ENCODE results near the gene E2F7.

The E2F7 gene

DNA sequence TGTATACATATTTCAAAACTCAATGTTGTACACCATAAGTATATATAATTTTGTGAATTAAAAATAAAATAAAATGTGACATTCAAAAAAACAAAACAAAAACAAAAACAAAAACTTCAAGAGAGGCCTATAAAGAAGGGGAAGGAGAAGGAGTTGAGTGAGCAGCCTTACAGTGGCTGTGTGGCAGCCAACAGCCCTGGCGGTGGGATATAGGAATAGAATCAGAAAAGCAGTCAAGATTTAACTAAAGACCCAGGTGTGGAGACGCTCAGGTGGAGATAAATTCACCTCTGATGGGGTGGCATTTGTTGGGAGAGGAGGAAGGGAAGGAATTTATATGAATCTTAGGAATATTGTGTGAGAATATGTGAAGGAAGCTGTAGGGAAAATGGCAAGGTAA is 41.8 kb upstream of the E2F7 start:
- TF ChIP-seq FOXM1 (IDR thresholded peaks at IDR 0.05; ENCODE audit: borderline replicate concordance, low read depth) = no peak

DNA sequence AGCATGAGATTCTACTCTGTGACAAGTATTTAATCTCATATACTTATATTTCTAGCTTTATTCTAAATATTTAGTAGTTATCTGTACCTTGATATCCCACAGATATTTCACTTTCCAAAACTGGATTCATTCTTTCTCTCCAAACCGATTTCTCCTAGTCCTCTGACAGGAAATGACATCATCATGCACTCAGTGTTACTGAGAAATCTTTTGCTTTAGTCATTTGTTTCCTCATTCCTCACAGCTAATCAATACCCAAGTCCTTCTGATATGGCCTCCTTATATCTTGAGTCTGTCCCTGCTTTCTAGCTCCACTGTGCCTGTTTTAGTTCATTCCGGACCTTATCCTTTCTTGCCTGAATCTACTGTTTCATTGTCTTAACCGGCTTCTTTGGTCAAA is 39.4 kb upstream of the E2F7 start:
- no peak for TF ChIP-seq CREB1 (IDR thresholded peaks at IDR 0.05; ENCODE audit: low read depth)
- no peak for TF ChIP-seq NFIC (IDR thresholded peaks at IDR 0.05)

DNA sequence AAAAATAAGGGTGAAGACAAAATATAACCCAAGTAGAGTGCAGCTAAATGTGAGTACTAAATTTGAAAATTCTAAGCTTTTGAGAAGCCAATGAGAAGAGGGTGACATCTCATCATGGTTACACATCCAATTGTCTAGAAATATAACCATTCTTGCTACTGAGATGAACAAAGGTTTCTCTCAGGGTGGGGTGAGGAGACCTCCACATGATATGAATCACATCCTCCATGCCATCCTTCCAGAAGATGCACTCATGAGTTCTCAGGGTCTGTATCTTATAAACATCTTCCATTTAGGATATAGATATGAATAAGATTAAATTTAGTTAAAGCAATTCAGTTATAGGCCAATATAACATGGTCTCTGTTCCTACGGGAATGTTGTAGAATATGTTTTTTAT is 38.9 kb upstream of the E2F7 start:
- TF ChIP-seq RAD21 (IDR thresholded peaks at IDR 0.05; ENCODE audit: low read depth) = no peak
- TF ChIP-seq TCF12 (IDR thresholded peaks at IDR 0.05; ENCODE audit: low read depth) = no peak
- TF ChIP-seq, protein P1, sequence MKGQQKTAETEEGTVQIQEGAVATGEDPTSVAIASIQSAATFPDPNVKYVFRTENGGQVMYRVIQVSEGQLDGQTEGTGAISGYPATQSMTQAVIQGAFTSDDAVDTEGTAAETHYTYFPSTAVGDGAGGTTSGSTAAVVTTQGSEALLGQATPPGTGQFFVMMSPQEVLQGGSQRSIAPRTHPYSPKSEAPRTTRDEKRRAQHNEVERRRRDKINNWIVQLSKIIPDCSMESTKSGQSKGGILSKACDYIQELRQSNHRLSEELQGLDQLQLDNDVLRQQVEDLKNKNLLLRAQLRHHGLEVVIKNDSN (IDR thresholded peaks at IDR 0.05) = no peak
- TF ChIP-seq, protein P2, sequence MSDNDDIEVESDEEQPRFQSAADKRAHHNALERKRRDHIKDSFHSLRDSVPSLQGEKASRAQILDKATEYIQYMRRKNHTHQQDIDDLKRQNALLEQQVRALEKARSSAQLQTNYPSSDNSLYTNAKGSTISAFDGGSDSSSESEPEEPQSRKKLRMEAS (IDR thresholded peaks at IDR 0.05) = no peak
- TF ChIP-seq EP300 (IDR thresholded peaks at IDR 0.05; ENCODE audit: borderline replicate concordance) = no peak
- no peak for TF ChIP-seq CEBPB (IDR thresholded peaks at IDR 0.05)
- no peak for TF ChIP-seq TAF1 (IDR thresholded peaks at IDR 0.05; ENCODE audit: low read depth)
- TF ChIP-seq CREB1 (IDR thresholded peaks at IDR 0.05; ENCODE audit: low read depth) = no peak

DNA sequence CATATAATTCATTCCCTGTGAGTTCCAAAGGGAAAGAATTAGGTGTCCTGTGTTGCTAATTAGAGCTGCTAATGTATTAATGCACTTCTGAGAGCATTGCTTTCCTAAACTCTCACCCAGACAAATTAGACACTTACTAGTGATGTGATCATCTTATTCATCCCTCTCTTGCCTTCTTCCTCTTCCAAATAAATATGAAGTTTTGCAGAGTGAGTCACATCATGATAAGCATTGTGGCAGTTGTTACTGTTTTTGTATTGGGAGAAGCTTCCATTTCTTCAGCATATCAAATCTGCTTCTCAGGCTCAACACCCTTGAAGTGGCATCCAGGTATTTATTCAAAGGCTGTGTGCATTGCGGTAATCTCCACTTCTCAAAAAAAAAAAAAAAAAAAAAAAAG is 37.3 kb upstream of the E2F7 start:
- TF ChIP-seq RAD21 (IDR thresholded peaks at IDR 0.05; ENCODE audit: low read depth) = no peak

DNA sequence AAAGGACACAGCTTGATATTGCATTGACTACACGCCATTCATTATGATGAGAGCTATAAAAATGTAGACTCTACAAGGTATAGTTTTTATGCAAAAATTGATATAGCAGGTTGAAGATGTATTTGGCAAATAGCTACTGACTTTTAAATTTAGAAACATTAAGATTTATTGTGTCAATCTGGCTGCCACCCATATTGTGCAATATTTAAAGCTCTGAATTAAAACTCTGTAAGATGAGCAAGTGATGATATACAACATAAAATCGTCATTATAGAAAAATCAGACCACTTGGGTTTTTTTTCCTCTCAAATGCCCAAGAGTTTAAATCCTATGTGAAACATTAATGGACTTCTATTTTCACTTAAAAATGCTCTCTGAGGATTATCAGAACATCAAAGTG is 36.8 kb upstream of the E2F7 start:
- TF ChIP-seq, protein P1 (IDR thresholded peaks at IDR 0.05) = no peak
- TF ChIP-seq EP300 (IDR thresholded peaks at IDR 0.05; ENCODE audit: borderline replicate concordance) (no peak), CEBPB (IDR thresholded peaks at IDR 0.05) (no peak), RAD21 (IDR thresholded peaks at IDR 0.05; ENCODE audit: low read depth) (no peak), CREB1 (IDR thresholded peaks at IDR 0.05; ENCODE audit: low read depth) (no peak), EGR1 (IDR thresholded peaks at IDR 0.05) (no peak), ZBTB7A (IDR thresholded peaks at IDR 0.05; ENCODE audit: low read depth) (no peak)
- TF ChIP-seq, protein P3, sequence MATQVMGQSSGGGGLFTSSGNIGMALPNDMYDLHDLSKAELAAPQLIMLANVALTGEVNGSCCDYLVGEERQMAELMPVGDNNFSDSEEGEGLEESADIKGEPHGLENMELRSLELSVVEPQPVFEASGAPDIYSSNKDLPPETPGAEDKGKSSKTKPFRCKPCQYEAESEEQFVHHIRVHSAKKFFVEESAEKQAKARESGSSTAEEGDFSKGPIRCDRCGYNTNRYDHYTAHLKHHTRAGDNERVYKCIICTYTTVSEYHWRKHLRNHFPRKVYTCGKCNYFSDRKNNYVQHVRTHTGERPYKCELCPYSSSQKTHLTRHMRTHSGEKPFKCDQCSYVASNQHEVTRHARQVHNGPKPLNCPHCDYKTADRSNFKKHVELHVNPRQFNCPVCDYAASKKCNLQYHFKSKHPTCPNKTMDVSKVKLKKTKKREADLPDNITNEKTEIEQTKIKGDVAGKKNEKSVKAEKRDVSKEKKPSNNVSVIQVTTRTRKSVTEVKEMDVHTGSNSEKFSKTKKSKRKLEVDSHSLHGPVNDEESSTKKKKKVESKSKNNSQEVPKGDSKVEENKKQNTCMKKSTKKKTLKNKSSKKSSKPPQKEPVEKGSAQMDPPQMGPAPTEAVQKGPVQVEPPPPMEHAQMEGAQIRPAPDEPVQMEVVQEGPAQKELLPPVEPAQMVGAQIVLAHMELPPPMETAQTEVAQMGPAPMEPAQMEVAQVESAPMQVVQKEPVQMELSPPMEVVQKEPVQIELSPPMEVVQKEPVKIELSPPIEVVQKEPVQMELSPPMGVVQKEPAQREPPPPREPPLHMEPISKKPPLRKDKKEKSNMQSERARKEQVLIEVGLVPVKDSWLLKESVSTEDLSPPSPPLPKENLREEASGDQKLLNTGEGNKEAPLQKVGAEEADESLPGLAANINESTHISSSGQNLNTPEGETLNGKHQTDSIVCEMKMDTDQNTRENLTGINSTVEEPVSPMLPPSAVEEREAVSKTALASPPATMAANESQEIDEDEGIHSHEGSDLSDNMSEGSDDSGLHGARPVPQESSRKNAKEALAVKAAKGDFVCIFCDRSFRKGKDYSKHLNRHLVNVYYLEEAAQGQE (IDR thresholded peaks at IDR 0.05; ENCODE audit: low read depth) = no peak

DNA sequence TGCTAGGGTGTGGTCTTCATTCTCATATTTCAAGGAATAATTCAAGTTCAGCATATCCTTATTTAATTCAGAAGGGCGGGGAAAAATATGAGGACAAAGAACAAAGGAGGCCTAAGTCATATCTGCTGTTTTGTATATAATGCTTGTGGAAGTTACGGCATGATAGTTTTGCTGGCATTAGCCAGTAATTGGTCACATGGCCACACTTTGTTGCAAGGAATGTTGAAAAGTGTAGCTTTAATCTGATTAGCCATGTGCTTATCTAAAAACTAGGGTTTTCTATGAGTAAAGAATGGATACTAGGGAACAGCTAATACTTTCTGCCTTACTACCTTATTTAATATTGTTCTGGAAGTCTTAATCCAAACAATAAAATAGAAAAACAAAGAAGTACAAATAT is 34.4 kb upstream of the E2F7 start:
- TF ChIP-seq, protein P2 (IDR thresholded peaks at IDR 0.05) = no peak
- TF ChIP-seq CEBPB (IDR thresholded peaks at IDR 0.05) (no peak), TEAD4 (IDR thresholded peaks at IDR 0.05) (no peak), ZBTB7A (IDR thresholded peaks at IDR 0.05; ENCODE audit: low read depth) (no peak), NFIC (IDR thresholded peaks at IDR 0.05) (no peak)
- TF ChIP-seq, protein P1 (IDR thresholded peaks at IDR 0.05) = no peak
- TF ChIP-seq, protein P3 (IDR thresholded peaks at IDR 0.05; ENCODE audit: low read depth) = no peak

DNA sequence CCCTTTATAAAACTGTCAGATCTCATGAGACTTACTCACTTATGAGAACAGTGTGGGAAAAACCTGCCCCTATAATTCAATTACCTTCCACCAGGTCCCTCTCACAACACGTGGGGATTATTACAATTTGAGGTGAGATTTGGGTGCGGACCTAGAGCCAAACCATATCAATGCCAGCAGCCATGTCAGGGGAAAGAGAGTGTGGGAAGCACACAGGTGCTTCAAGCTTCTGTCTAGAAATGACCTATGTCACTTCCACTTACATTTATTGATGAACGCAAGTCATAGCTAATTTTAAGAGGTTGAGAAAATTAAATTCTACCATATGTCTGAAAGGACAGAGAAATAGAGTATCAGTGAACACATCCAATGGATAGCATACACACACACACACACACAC is 32.5 kb upstream of the E2F7 start:
- no peak for TF ChIP-seq NFIC (IDR thresholded peaks at IDR 0.05)
- no peak for TF ChIP-seq YY1 (IDR thresholded peaks at IDR 0.05; ENCODE audit: low read depth)
- TF ChIP-seq CEBPB (IDR thresholded peaks at IDR 0.05) = no peak
- TF ChIP-seq TAF1 (IDR thresholded peaks at IDR 0.05; ENCODE audit: low read depth) = no peak
- TF ChIP-seq, protein P1 (IDR thresholded peaks at IDR 0.05) = no peak
- TF ChIP-seq CREB1 (IDR thresholded peaks at IDR 0.05; ENCODE audit: low read depth) = no peak
- TF ChIP-seq ZBTB7A (IDR thresholded peaks at IDR 0.05; ENCODE audit: low read depth) = no peak
- TF ChIP-seq TEAD4 (IDR thresholded peaks at IDR 0.05) = no peak
- TF ChIP-seq EGR1 (IDR thresholded peaks at IDR 0.05) = no peak
- TF ChIP-seq EP300 (IDR thresholded peaks at IDR 0.05; ENCODE audit: borderline replicate concordance) = no peak
- TF ChIP-seq TCF12 (IDR thresholded peaks at IDR 0.05; ENCODE audit: low read depth) = no peak
- TF ChIP-seq, protein P2 (IDR thresholded peaks at IDR 0.05) = no peak
- no peak for TF ChIP-seq FOXM1 (IDR thresholded peaks at IDR 0.05; ENCODE audit: borderline replicate concordance, low read depth)
- no peak for TF ChIP-seq RAD21 (IDR thresholded peaks at IDR 0.05; ENCODE audit: low read depth)
- TF ChIP-seq, protein P3 (IDR thresholded peaks at IDR 0.05; ENCODE audit: low read depth) = no peak

All from Ishikawa (cell line).